ENCODE results near the gene PLCH1.

DNA sequence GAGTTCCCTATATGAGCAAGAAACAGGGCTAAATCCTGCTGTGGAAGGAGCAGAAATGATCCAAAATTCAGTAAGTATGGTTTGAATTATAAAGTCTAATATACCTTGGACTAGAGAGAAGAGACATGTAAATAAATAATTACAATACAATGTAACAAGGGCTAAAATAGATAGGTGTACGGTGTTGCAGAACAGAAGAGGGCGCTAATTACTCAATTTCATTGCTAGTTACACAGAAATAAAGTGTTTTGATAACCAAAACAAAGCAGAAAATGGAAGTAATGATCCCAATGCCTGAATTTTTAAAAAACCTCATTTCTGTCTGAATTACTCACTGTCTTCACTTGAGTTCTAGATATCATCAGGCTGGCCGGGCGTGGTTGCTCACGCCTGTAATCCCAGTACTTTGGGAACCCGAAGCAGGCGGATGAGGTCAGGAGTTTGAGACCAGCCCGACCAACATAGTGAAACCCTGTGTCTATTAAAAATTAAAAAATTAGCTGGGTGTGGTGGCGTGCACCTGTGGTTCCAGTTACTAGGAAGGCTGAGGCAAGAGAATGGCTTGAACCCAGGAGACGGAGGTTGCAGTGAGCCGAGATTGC, 8.3 kb upstream of the PLCH1 start:
- TF ChIP-seq, protein P1, sequence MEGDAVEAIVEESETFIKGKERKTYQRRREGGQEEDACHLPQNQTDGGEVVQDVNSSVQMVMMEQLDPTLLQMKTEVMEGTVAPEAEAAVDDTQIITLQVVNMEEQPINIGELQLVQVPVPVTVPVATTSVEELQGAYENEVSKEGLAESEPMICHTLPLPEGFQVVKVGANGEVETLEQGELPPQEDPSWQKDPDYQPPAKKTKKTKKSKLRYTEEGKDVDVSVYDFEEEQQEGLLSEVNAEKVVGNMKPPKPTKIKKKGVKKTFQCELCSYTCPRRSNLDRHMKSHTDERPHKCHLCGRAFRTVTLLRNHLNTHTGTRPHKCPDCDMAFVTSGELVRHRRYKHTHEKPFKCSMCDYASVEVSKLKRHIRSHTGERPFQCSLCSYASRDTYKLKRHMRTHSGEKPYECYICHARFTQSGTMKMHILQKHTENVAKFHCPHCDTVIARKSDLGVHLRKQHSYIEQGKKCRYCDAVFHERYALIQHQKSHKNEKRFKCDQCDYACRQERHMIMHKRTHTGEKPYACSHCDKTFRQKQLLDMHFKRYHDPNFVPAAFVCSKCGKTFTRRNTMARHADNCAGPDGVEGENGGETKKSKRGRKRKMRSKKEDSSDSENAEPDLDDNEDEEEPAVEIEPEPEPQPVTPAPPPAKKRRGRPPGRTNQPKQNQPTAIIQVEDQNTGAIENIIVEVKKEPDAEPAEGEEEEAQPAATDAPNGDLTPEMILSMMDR (IDR thresholded peaks at IDR 0.05; ENCODE audit: low read depth, low read length) = peak; percentile 78
- no peak for TF ChIP-seq EZH2phosphoT487 (IDR thresholded peaks at IDR 0.05; ENCODE audit: low read depth)
